ENCODE results near the gene ARHGEF2.
A peak's percentile ranks its signal among the peaks of the same experiment; 100 is the strongest.

The ARHGEF2 gene

DNA sequence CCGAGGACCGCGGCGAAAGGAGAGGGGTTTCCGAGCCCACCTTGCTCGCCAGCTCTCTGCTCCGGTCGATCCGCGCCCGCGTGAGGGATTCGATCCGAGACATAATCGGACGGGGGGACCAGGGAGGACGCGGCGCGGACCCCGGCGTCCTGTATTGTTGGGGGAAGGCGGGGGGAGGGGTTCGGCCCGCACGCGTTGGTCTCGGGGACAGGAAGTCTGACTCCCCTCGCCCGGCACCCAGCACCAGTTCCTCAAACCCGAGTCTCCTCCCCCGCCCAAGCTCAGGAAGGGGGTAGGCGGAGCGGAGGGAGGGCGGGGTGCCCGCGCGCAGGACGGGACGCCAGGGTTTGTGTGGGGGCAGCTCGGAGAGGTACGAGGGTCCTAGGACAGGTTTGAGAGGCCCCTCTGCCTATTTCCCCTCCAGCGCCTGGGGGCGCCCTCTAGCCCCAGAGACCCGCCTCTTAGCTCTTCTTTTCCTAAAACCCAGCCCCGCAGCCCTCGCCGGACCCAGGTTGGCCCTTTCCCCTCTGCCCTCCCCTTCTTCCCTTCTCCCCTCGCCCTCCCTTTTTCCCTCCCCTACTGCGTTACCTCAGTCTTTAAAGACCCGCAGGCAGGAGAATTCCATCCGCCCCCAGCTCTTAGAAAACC lies at the start of gene ARHGEF2:
Gene ARHGEF2 (minus strand): TSS at position 223 of the 648 bp plus-strand sequence. CDS start 120 bp downstream, at position 103.
- peak; percentile 75 for DNase-seq

DNA sequence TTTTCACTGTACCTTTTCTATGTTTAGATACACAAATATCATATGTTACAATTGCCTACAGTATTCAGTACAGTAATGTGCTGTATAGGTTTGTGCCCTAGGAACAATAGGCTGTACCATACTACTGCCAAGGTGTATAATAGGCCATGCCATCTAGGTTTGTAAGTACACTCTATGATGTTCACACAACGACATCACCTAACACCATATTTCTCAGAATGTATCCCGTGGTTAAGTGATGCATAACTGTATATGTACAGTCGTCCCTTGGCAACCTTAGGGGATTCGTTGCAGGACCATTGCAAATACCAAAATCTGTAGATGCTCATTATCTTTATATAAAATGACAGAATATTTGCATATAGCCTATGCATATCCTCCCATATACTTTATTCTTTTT lies 48.2 kb upstream of the ARHGEF2 start:
- no peak for DNase-seq

DNA sequence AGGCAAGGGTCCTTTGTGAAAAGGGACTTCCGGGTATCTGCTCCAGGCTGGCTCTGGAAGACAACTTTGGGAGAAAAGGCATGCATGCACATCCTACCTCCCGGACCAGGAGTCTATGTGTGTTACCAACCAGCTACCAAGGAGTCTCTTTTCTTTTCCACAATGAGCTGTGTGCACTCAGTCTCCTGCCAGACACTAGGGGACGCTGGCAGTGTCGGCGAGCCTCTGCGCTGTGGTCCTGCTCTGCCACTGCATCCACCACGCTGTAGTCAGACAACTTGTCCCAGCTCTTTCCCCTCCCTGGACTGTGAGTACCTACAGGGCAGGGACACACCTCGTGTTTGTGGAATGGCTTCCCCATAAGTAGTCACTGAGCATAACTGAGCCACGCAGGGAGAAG lies 47.5 kb upstream of the ARHGEF2 start:
- no peak for DNase-seq

DNA sequence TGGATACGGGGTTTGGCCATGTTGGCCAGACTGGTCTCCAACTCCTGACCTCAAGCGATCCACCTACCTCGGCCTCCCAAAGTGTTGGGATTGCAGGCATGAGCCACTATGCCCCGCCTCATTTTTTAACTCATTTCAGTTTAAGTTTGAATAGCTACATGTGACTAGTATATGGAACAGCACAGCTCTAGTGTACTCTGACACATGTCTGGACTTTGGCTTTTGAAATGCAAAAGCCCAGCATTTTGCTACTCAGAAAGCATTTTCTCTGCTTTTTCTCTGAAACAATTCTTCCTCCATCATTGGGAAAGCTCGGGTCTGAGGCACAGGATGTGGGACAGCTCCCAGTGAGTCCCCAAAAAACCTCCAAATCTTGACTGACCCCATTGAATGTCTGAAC lies 46.5 kb upstream of the ARHGEF2 start:
- DNase-seq, result no peak

GRCh38 chr1:156021954-156022353 lies 43.6 kb upstream of the ARHGEF2 start:
- no peak for DNase-seq

GRCh38 chr1:156021093-156021428 lies 42.7 kb upstream of the ARHGEF2 start:
- DNase-seq, result no peak

DNA sequence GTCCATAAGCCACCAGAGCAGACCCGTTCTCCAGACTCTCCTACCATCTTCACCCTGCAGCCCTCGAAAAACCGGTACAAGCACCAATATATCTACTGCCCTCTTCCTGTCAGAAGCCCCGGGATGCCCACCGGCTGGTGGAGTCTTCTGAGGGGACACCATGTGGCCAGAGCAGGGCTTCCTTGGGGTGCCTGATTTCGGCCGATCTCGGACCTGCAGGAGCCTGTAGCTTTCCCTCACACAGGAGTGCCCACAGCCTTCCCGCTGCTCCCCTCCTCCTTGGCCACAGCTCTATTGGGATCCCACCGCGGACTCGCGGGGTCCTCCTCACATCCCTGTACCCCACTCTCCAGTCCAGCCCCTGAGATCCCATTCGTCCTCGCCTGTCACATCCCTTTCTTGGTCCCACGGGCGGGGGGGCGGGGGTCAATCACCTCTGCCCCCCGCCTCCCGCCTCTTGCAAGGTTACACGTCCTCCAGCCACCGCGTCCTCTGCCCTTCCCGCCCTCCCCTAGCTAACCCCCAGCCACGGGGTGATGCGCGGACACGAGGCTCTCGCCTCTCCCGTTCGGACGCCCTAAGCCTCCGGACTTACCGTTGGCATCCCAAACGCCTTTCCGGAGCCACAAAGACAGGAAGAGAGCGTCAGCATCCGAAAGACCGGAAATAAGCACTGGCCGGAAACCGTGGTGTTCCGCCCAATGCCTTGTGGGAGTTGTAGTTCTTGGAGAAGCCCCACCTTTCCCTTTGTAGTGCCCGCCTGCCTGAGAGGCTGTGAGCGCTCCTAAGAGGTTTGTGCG lies 42.1 kb upstream of the ARHGEF2 start, which contains the start of gene SSR2:
Gene SSR2 (minus strand): TSS at position 659 of the 800 bp plus-strand sequence. CDS start 784 bp downstream, outside the sequence.
- peak; percentile 93 for DNase-seq

- no peak for DNase-seq
Measured at GRCh38 chr1:156019946-156020292, 41.6 kb upstream of the ARHGEF2 start.

DNA sequence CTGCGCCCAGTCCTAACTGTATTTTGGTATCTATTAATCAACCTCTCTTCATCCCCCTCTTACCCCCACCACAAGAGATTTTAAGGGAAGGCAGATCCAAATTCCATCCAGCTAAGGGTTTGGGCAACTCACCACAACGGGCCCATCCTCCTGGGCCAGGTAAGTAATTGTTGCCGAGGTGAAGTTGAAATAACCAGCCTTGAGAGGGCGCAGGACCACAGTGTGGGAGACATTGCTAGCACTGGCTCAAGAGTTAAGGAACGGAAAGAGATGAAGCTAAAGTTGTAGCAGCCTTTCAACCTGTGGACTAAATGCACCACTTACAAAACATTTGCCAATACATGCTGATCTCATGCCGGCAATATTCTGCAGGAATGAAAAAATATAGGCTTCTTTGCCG lies 36.5 kb upstream of the ARHGEF2 start:
- no peak for DNase-seq

DNA sequence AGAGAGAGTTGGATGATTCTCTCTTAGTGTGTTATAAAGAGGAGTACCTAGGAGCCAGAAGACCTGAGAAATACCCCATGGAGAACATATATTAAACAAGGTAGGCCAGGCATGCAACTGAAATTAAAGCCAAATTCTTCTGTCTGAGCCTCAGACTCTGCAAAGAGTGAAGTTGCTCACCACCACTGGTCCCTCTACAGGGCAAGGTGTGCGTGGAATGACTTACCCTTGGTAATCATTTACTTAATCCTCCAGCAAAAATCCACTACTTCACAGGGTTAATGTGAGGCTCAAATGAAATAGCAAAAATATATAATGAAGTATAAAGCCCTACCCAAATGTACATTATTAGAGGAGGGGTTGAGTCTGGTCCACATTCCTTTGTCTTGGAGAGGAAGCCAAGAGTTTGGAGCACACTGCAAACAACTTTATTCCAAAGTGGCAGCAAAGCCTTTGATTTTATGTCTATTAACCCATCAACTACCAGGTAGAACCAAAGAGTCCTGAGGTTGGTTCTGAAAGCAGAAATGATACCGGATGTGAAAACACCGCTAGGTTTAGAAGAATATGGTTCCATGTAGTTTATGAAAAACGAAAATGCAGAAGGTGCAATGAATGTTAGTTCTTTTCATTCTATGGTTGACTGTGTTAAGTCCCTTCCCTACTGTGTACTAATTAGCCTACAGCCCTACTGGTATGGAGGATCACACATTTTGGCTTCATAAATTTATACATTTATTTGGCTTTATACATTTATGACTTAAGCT lies 33.9 kb upstream of the ARHGEF2 start:
- DNase-seq, result no peak

DNA sequence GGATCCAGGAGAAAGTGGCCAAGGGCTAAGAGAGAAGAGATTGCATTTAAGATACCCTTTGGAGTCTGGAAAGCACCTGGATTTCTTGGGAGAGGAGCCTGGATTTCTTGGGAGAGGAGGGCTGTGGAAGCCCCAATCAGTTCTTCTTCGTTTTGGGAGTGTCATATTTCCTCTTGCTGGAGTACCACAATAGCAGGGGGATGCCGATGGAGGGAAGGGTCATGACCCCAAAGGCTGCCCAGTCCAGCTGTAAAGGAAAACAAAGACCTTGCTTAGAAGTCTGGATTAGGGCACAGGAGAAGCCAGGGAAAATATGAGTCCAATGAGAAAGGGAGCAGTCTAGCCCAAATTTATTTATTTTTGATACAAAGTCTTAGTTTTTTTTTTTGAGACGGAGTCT lies 31.1 kb upstream of the ARHGEF2 start:
- no peak for DNase-seq

GRCh38 chr1:156006666-156007376 lies 28.5 kb upstream of the ARHGEF2 start:
- no peak for DNase-seq

DNA sequence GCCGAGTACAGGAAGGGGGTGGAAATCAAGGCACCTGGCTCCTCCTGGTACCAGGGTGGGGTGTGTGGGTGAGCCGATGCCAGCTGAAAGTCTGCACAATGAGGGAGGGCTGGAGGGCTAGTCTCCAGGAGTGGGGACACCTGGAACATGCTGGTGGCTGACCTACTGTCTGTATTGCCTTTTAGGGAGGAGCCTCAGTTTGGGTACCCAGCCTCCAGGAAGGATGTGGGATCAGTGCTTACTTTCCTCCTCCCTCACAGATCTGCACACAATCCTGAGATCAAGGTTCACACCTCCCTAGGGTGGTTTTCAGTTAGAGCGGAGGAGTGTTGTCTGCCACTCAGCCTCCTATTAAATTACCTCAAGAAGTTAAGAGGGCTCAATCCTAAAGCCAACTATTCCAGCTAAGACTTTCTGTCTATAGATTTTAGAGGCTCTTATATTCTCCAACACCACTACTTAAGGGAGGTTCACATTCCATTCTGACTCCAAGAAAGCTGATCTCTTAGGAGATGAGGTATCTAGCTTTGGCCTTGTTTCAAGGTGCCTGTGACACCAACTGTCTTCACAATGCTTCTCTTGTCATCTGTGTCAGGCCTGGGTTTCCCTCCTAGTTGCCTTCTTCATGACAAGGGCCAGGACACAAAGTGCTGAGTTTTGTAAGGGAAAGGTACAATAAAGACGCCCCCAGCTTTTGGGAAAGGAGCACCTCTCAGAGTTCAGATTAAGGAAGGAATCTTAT lies 26.7 kb upstream of the ARHGEF2 start:
- DNase-seq, result no peak

GRCh38 chr1:156003923-156004188 lies 25.5 kb upstream of the ARHGEF2 start:
- no peak for DNase-seq

- DNase-seq, result no peak
Measured at GRCh38 chr1:156002188-156002911, 24.0 kb upstream of the ARHGEF2 start.

- no peak for DNase-seq
Measured at GRCh38 chr1:156001662-156002171, 23.4 kb upstream of the ARHGEF2 start.

DNA sequence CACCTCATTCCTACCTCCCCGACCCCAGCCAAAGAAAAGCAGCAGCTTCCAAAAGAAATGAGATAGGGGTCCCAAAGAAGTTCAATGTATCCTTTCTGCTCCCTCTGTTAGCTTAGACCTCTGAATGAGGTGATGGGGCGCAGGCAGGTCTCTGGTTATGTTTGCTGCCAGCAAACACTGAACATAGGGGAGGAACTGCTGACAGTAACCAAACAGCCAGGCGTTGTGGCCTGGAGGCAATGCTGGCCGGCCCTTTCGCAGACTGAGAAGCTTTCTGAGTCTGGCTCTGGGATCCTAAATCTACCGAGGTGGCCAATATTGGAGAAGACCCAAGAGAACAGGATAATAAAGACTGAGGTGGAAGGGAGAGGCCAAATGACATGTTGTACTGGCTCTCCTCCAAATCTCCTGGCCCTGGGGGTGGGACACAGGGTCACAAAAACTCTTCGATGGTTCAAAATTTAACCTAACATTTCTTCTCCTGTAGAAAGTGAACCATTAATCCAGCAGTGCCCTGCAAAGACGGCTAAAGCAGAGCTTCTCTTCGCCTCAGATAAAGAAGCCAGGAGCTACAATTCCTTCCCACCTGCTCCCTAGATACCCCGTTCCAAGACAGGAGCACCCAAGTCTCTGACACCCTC lies 22.8 kb upstream of the ARHGEF2 start:
- no peak for DNase-seq

DNA sequence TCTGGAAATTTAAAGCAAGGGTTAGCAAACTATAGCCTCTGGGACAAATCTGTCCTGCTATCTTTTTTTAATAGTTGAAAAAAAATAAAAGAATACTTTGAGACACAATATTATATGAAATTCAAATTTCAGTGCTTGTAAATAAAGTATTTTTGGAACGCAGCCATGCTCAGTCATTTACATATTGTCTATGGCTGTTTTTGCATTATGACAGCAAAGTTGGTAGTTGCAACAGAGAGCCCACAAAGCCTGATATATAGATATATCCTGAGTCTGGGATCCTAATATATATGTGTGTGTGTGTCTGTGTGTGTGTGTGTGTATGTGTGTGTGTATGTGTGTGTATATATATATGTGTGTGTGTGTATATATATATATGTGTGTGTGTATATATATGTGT lies 21.6 kb upstream of the ARHGEF2 start:
- no peak for DNase-seq

DNA sequence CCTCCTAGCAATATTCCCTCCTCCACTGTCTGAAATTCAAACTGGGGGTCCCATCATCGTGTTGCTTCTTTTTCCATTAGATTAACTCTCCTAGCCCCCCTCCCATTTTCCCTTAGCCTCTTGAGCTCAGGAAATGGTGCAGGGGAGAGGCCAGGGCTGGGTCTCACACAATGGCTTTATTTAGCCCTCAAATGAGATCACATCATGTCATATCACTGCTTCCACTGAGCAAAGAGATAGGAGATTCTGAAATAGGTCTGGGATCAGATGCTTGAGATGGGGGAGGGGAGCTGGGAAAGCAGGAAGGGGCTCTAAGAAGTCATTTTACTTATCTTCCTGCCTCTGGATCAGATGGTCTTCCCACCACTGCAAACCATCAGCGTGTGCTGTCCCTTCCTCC lies 17.8 kb upstream of the ARHGEF2 start:
- DNase-seq, result no peak

GRCh38 chr1:155993595-155993994 lies 15.2 kb upstream of the ARHGEF2 start:
- DNase-seq, result no peak

DNA sequence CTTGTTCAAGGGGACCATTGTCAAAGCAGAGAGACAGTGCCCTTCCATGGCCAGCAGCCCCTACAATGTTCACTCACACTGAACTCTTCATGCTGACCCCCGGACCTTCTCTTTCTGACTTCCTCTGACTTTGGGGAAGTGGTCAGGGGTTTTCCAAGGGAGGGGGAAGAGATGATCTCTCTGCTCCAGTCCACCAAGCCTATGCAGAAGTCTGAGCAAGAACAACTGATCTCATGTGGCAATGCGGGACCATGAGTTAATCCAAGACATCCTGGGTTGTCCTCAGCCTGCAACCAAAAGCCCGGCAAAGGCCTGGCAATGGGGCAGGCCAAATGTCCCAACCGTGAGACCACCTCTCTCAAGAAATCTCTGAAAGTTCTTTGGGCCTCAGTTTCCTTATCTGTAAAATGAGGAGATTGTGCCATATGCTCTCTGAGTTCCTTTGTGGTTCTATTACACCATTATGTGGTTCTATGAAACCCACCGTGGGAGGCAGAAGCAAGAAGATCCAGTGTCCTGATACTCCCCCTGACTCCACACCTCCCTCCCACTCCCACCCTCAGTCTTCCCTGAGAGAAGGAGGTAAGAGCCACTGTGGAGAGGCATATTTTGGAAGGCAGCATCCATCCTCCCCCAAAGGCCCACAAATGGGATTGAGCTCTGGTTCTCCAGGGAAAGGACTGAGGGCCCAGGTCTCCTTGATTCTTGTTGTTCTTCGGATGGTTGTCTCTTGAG lies 11.8 kb upstream of the ARHGEF2 start:
- no peak for DNase-seq
